AG09309 (cell line): ENCODE results near the gene SIL1.

Experiments
- DNase-seq: peaks from one replicate; pipeline ENCODE4 v3.0.0-alpha.2; 2010; ENCODE audit warnings: low read depth
- H3K4me3 ChIP-seq: 2 replicates; pipeline ENCODE4 v1.5.1; 2011; ENCODE audit warnings: mild to moderate bottlenecking, low read depth, low read length, moderate library complexity; ENCODE audit not compliant: control insufficient read depth
- CTCF ChIP-seq: IDR thresholded peaks from 2 replicates; pipeline ENCODE4 v1.5.1; 2011; ENCODE audit warnings: mild to moderate bottlenecking, low read depth, low read length, inconsistent platforms; ENCODE audit not compliant: insufficient read depth, control insufficient read depth; ENCODE audit errors: missing control alignments

The SIL1 gene

GRCh38 chr5:138910546-138911185 lies 287.5 kb downstream of the SIL1 start:
- no peak for DNase-seq
- TF ChIP-seq CTCF: no peak
- no peak overlapping the region for H3K4me3 ChIP-seq

GRCh38 chr5:138909734-138910133 lies 288.4 kb downstream of the SIL1 start:
- no peak for TF ChIP-seq CTCF
- no peak for DNase-seq
- H3K4me3 ChIP-seq: no peak overlapping the region

GRCh38 chr5:138905541-138905940 lies 292.6 kb downstream of the SIL1 start:
- TF ChIP-seq CTCF: no peak
- no peak overlapping the region for H3K4me3 ChIP-seq
- DNase-seq: peak; percentile 44

- TF ChIP-seq CTCF: no peak
- DNase-seq: no peak
- H3K4me3 ChIP-seq: no peak overlapping the region
These were observed 294.9 kb downstream of the SIL1 start for GRCh38 chr5:138903130-138903775.

- no peak overlapping the region for H3K4me3 ChIP-seq
- no peak for TF ChIP-seq CTCF
- no peak for DNase-seq
These were observed 296.5 kb downstream of the SIL1 start for GRCh38 chr5:138901716-138902115.

GRCh38 chr5:138900281-138900965 lies 297.7 kb downstream of the SIL1 start:
- no peak for DNase-seq
- TF ChIP-seq CTCF: no peak

More at GRCh38 chr5:138900281-138900965, 297.7 kb downstream of the SIL1 start:
- H3K4me3 ChIP-seq: no peak overlapping the region
